Ureter (tissue), 1 donor: ENCODE results near the gene GOLGA8B. TPM values are rescaled to one million over a fixed set of nuclear protein-coding genes. Genes with fewer than 3 reads are reported as not detected.
A peak's percentile ranks its signal among the peaks of the same experiment; 100 is the strongest.
"Not testable (repeated sequence)": the region's sequence is repeated elsewhere in the genome, so short reads cannot be mapped to it uniquely, and the experiment has no call there.

Source experiments
- DNase-seq: peaks from one replicate; pipeline ENCODE4 v3.0.0-alpha.2; 2020; ENCODE audit warnings: low spot score
- total RNA-seq: library from RNA; stranded (reverse); gene quantifications from one replicate; pipeline ENCODE4 v1.2.4, GENCODE V29; 2023
- donor health status: DM: yes; HTN: yes; CAD: no.

The GOLGA8B gene
- total RNA-seq, 1 donor from 2014 or later = 172 TPM

- DNase-seq = no peak
Observed at GRCh38 chr15:34598799-34599585, 15.5 kb upstream of the GOLGA8B start.

- no peak for DNase-seq
Observed at GRCh38 chr15:34597316-34597715, 13.9 kb upstream of the GOLGA8B start.

GRCh38 chr15:34594361-34594760 lies 10.9 kb upstream of the GOLGA8B start:
- no peak for DNase-seq

- no peak for DNase-seq
Observed at GRCh38 chr15:34591306-34591705, 7.9 kb upstream of the GOLGA8B start.

GRCh38 chr15:34588046-34588674 lies 4.7 kb upstream of the GOLGA8B start:
- peak; percentile 58 for DNase-seq

GRCh38 chr15:34585966-34586365 lies 2.5 kb upstream of the GOLGA8B start:
- not testable (repeated sequence) for DNase-seq

GRCh38 chr15:34584996-34585395 lies 1.5 kb upstream of the GOLGA8B start:
- DNase-seq = no peak

- no peak for DNase-seq
Observed at GRCh38 chr15:34584330-34584668, 848 bp upstream of the GOLGA8B start.

GRCh38 chr15:34582461-34583371 lies 735 bp downstream of the GOLGA8B start:
- DNase-seq = no peak

- not testable (repeated sequence) for DNase-seq
Observed at GRCh38 chr15:34581687-34582460, 1.6 kb downstream of the GOLGA8B start.

GRCh38 chr15:34581043-34581365 lies 2.4 kb downstream of the GOLGA8B start:
- DNase-seq = no peak

- not testable (repeated sequence) for DNase-seq
Observed at GRCh38 chr15:34580251-34581042, 3.0 kb downstream of the GOLGA8B start.

- DNase-seq = no peak
Observed at GRCh38 chr15:34578283-34578674, 5.2 kb downstream of the GOLGA8B start.

- DNase-seq = not testable (repeated sequence)
Observed at GRCh38 chr15:34577658-34578282, 5.7 kb downstream of the GOLGA8B start.

- DNase-seq = not testable (repeated sequence)
Observed at GRCh38 chr15:34575035-34575434, 8.4 kb downstream of the GOLGA8B start.

GRCh38 chr15:34572921-34573320 lies 10.5 kb downstream of the GOLGA8B start:
- DNase-seq = not testable (repeated sequence)

GRCh38 chr15:34572019-34572641 lies 11.3 kb downstream of the GOLGA8B start:
- DNase-seq = not testable (repeated sequence)

- DNase-seq = not testable (repeated sequence)
Observed at GRCh38 chr15:34569670-34570396, 13.6 kb downstream of the GOLGA8B start.

GRCh38 chr15:34567174-34567573 lies 16.3 kb downstream of the GOLGA8B start:
- not testable (repeated sequence) for DNase-seq
